DMS153 treated with DMSO at 0.1 percent for 48 hours (cell line): ENCODE measurements around the gene LAS1L.
A peak's percentile ranks its signal among the peaks of the same experiment; 100 is the strongest.
"Not testable (repeated sequence)": the region's sequence is repeated elsewhere in the genome, so short reads cannot be mapped to it uniquely, and the experiment has no call there.

Experiments
- DNase-seq: peaks from one replicate; lab custom pipeline; 2025; ENCODE audit not compliant: unreplicated experiment; lab: John Stamatoyannopoulos, UW

The LAS1L gene

GRCh38 chrX:65534450-65535292 is at the start of gene LAS1L:
TSS of gene LAS1L (minus strand) at chrX:65534787. CDS start at chrX:65534715, 72 bp downstream.
- DNase-seq, result peak; percentile 75

GRCh38 chrX:65582450-65583082 is 48.0 kb upstream of the LAS1L start:
- no peak for DNase-seq

- peak; percentile 19 for DNase-seq
Observed at GRCh38 chrX:65581661-65582339, 47.2 kb upstream of the LAS1L start.

GRCh38 chrX:65578346-65578745 is 43.8 kb upstream of the LAS1L start:
- DNase-seq, result no peak

- DNase-seq, result no peak
Observed at GRCh38 chrX:65576160-65576559, 41.6 kb upstream of the LAS1L start.

GRCh38 chrX:65575022-65575421 is 40.4 kb upstream of the LAS1L start:
- no peak for DNase-seq

- no peak for DNase-seq
Observed at GRCh38 chrX:65574356-65574755, 39.8 kb upstream of the LAS1L start.

GRCh38 chrX:65572971-65573370 is 38.4 kb upstream of the LAS1L start:
- DNase-seq, result no peak

- DNase-seq, result not testable (repeated sequence)
Observed at GRCh38 chrX:65562850-65563249, 28.3 kb upstream of the LAS1L start.

GRCh38 chrX:65551489-65552339 is 17.1 kb upstream of the LAS1L start:
- no peak for DNase-seq

GRCh38 chrX:65551086-65551485 is 16.5 kb upstream of the LAS1L start:
- no peak for DNase-seq

GRCh38 chrX:65545456-65545855 is 10.9 kb upstream of the LAS1L start:
- DNase-seq, result no peak

GRCh38 chrX:65537229-65537628 is 2.6 kb upstream of the LAS1L start:
- DNase-seq, result no peak

- no peak for DNase-seq
Observed at GRCh38 chrX:65536291-65536690, 1.7 kb upstream of the LAS1L start.

- no peak for DNase-seq
Observed at GRCh38 chrX:65532016-65532415, 2.6 kb downstream of the LAS1L start.

GRCh38 chrX:65528705-65529340 is 5.8 kb downstream of the LAS1L start:
- no peak for DNase-seq

- no peak for DNase-seq
Observed at GRCh38 chrX:65528293-65528692, 6.3 kb downstream of the LAS1L start.

- no peak for DNase-seq
Observed at GRCh38 chrX:65524139-65524538, 10.4 kb downstream of the LAS1L start.

- DNase-seq, result no peak
Observed at GRCh38 chrX:65522739-65523372, 11.7 kb downstream of the LAS1L start.

- not testable (repeated sequence) for DNase-seq
Observed at GRCh38 chrX:65519530-65519929, 15.1 kb downstream of the LAS1L start.
